GM19351 (cell line): ENCODE data around the gene DCC.
"Not testable (repeated sequence)": the region's sequence is repeated elsewhere in the genome, so short reads cannot be mapped to it uniquely, and the experiment has no call there.

Source experiments
- ATAC-seq: cut with Tn5 transposase; IDR thresholded peaks from one replicate; pipeline ENCODE4 v1.9.1; 2021; ENCODE audit warnings: mild to moderate bottlenecking, moderate library complexity; ENCODE audit not compliant: unreplicated experiment

DCC gene

DNA sequence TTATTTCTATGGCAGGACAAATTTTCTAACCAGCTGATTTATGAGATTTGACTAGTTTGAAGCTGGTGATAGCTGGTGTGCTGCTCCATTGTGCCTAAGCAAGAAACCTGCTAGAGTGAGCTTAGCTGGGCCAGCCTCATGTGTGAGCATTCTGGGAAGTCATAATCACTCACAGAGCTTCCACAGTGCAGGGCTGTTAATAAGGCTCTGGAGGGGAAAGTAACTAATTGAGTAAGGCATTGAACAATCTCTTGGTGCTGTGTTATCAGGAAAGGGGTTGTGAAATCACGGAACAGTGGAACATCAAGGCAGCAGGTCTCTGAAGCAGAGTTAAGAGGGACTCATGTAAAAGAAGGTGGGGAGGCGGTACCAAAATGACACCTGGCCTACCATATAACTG lies 1111.9 kb downstream of the DCC start:
- no peak for ATAC-seq

GRCh38 chr18:53457068-53457467 lies 1117.1 kb downstream of the DCC start:
- no peak for ATAC-seq

DNA sequence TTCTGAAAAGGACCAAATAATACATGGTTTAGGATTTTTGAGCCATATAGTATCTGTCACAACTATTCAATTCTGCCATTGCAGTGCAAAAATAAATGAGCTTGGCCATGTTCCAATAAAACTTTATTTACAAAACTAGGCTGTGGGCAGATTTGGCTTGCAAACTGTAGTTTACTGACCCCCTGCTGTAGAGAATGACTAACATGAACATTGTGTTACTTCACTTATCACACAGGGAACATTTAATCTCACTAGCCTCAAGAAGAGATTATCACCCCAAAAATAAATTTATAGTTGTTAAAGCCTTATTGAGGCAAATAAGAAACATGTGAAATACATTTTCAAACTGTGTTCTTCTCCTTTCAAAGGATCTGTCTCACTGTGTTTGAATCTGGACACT lies 1118.3 kb downstream of the DCC start:
- ATAC-seq = no peak

DNA sequence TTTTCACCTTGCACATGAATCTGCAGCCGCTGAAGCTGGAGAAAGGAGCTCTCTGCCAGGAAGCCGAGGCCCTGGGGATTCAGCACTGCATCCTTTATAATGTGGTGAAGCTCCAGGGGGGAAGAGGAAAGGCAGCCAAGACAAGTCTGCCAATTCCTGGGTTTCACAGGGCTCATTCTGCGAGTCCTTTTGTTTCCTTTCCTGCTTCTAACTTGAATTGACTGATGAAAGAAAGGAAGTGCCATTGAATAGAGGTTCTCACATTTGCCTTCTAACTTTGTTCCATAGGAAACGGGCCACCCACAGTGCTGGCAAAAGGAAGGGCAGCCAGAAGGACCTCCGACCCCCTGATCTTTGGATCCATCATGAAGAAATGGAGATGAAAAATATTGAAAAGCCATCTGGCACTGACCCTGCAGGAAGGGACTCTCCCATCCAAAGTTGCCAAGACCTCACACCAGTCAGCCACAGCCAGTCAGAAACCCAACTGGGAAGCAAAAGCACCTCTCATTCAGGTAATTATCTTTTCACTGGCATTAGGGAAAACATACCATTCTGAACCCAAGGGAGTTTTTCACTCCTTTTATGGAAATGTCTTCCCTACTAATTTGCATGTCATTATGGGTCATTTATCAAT lies 1119.1 kb downstream of the DCC start:
- no peak for ATAC-seq

GRCh38 chr18:53467756-53468155 lies 1127.8 kb downstream of the DCC start:
- no peak for ATAC-seq

- ATAC-seq = not testable (repeated sequence)
These were observed 1128.2 kb downstream of the DCC start for GRCh38 chr18:53468173-53468572.

DNA sequence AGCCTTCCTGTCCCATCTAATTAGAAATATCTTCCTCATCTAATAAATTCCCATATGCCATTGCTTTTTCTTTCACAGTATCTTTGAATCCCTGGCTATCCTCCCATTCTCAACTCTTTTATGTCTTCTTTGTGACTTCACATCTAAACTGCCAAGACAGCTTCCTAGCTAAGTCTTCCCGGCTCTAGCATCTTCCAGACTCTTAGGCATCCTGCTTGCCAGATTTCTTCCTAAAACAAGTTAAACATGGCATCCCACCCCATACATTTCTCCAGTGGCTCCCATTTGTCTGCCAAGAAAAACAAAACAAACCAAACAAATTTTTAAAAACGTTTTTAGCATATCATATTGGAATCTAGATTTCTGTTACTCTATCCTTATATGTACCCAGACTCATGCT lies 1132.5 kb downstream of the DCC start:
- ATAC-seq = no peak

GRCh38 chr18:53478155-53478554 lies 1138.2 kb downstream of the DCC start:
- no peak for ATAC-seq

DNA sequence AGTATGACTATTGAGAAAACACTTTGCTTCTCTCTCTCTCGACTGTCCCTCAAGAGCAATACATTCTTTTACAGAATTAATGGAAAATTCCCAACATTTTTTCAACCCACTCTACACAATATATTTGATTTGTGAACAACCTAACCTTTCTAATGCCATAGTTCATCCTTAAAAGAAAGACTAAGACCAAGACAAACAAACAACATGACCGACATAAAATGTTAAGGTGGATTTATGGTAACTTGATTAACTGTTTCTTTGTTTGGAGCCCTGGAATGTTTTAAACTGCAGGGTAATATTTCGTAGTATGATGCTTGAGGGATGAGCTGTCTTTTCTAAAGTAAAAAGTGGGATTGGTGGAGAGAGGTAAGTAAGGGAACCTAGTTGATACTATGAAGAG lies 1146.3 kb downstream of the DCC start:
- ATAC-seq = no peak

GRCh38 chr18:53489266-53489665 lies 1149.3 kb downstream of the DCC start:
- ATAC-seq = no peak

- no peak for ATAC-seq
These were observed 1150.0 kb downstream of the DCC start for GRCh38 chr18:53490019-53490418.

DNA sequence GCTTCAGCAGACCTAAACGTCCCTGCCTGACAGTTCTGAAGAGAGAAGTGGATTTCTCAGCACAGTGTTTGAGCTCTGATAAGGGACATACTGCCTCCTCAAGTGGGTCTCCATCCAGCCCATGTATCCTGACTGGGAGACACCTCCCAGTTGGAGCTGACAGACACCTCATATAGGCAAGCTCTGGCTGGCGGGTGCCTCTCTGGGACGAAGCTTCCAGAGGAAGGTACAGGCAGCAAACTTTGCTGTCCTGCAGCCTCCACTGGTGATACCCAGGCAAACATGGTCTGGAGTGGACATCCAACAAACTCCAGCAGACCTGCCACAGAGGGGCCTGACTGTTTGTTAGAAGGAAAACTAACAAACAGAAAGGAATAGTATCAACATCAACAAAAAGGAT lies 1156.0 kb downstream of the DCC start:
- ATAC-seq = no peak

GRCh38 chr18:53503914-53504441 lies 1164.0 kb downstream of the DCC start:
- ATAC-seq = no peak

- ATAC-seq = no peak
These were observed 1168.5 kb downstream of the DCC start for GRCh38 chr18:53508529-53508928.

- ATAC-seq = no peak
These were observed 1169.9 kb downstream of the DCC start for GRCh38 chr18:53509886-53510285.

DNA sequence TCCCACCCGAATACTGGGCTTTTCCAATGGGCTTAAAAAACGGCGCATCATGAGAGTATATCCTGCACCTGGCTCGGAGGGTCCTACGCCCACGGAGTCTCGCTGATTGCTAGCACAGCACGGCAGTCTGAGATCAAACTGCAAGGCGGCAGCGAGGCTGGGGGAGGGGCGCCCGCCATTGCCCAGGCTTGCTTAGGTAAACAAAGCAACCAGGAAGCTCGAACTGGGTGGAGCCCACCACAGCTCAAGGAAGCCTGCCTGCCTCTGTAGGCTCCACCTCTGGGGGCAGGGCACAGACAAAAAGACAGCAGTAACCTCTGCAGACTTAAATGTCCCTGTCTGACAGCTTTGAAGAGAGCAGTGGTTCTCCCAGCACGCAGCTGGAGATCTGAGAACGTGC lies 1171.7 kb downstream of the DCC start:
- not testable (repeated sequence) for ATAC-seq

DNA sequence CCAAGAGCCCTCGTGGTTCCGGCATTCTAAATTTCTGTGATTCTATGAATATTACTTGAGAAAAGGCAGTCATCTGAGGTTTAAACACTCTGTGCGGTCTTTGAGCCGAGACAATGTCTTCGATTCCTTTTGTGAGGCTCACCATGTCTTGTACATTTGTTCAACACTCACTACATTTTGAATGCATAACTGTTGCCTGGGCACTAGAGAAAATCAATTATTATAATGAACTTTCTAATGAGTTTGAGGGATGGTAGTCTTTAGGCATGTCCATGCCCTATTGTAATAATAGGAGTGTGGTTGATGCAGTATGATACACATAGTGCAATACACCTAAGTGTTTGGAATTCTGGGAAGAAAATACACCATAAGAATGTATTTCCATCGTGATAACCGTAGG lies 1181.1 kb downstream of the DCC start:
- ATAC-seq = no peak

- ATAC-seq = no peak
These were observed 1186.3 kb downstream of the DCC start for GRCh38 chr18:53526101-53526870.

DNA sequence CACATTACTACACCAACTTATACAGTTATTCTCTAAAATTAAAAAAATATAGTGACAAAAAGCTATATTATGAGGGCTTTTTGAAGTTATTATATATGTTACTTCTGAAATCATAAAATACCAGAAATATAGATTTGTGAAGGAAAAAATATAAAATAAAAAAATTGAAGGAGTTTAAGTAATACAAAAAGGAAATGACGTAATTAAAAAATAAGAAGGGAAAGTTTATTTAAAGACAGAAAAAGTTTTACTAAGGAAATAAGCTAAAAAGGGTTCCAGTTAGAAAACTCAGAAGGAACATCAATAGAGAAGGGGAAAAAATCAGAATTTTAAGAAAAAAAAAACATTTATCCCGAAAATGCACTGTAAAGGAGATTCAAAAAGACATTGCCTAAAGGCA lies 1187.4 kb downstream of the DCC start:
- ATAC-seq = no peak

DNA sequence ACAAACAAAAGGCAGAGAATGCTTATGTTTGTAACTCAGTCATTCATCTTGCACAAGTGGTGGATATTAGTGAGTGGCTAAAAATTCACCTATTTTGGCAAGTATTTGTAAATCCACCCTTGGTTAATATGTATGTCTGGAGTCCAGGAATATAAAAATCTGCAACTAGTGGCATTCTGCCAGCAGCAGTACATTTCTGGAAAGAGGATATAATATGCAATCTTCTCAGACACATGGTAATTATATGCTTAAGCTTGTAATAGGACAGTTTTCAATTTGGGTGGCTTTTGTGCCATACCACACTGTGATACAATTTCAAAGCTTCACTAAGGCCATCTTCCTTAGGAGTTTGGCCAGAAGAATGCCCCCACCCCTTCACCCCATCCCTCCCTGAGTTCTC lies 1191.2 kb downstream of the DCC start:
- ATAC-seq = no peak

DNA sequence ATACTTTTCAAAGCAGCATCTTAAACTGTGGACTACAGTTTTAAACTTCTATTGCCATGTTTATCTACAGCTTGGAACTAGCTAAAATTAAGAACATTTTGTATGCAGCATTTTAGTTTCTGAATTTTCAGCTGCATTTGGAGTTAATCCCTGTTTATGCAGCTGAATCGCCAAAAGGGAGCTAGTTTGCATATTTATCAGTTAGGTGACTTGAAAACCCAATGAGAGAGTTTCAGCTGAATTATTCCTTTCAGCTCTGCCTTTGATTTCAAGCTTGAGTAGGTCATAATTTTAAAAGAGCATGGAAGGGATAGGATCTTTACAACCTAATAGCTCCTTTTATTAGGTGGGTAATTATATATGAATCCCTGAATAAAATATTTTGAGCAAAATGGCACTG lies 1191.9 kb downstream of the DCC start:
- no peak for ATAC-seq

GRCh38 chr18:53534203-53534602 lies 1194.2 kb downstream of the DCC start:
- ATAC-seq = no peak
